GM21423 (cell line): ENCODE results near the gene BEAN1.
"Not testable (repeated sequence)": the region's sequence is repeated elsewhere in the genome, so short reads cannot be mapped to it uniquely, and the experiment has no call there.

ENCODE experiments used
- ATAC-seq: cut with Tn5 transposase; IDR thresholded peaks from one replicate; pipeline ENCODE4 v1.9.1; 2021; ENCODE audit warnings: mild to moderate bottlenecking, moderate library complexity; ENCODE audit not compliant: unreplicated experiment

Gene BEAN1

GRCh38 chr16:66440271-66440802, 13.2 kb downstream of the BEAN1 start:
- ATAC-seq: no peak

- no peak for ATAC-seq
Measured at GRCh38 chr16:66440970-66441369, 13.9 kb downstream of the BEAN1 start.

GRCh38 chr16:66441586-66442375, 14.7 kb downstream of the BEAN1 start:
- no peak for ATAC-seq

DNA sequence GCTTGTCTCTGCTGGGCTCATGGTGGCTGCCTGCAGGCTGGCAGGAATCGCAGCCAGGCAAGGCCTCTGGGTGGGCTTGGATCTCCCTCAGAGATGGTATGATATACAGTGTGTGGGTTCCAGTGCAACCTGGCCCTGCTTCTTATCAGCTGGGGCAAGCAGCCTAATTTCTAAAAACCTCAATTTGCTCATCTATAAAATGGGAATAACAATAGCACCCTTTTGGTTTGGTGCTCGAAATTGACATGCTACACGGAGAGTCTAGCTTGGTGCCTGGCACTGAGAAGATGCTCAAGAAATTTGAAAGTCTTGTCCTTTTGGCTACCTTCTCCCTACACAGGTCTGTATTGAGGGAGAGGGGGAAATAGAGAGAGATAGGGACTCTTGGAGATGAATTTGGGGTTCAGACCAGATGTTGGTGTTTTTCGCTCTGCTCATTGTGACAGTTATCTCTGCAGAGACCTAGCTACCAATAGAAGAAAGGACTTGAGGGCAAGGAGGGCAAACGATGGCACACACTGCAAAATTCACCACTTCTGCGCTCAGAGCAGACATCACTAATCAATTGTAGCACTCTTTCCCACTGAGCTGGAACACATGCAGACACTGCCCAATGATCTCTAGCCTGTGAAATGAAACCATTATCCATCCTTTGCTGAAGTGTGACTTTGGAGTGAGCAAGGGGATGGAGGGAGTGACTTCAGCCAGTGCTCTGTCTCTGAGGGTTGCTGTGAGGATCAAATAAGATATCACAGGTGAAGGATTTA, 15.6 kb downstream of the BEAN1 start:
- no peak for ATAC-seq

DNA sequence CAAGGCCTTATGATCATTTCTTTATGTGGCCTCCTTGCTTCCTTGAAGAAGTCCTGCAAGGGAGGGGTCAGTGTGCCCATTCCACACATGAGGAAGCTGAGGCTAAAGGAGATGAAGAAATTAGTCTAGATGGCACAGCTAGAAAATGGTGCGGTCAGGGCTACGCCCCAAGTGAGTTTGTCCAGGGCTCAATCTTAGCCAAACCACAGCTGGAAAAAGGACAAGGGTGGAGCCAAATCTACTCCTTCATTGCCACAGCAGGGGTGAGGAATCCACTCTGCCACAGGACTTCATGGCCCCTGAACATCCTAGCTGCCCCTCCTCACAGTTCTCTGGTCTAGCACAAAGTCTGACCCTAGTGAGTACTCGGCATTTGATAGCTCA, 16.2 kb downstream of the BEAN1 start:
- ATAC-seq: no peak

GRCh38 chr16:66444049-66444481, 17.0 kb downstream of the BEAN1 start:
- no peak for ATAC-seq

GRCh38 chr16:66446737-66447136, 19.6 kb downstream of the BEAN1 start:
- ATAC-seq: no peak

DNA sequence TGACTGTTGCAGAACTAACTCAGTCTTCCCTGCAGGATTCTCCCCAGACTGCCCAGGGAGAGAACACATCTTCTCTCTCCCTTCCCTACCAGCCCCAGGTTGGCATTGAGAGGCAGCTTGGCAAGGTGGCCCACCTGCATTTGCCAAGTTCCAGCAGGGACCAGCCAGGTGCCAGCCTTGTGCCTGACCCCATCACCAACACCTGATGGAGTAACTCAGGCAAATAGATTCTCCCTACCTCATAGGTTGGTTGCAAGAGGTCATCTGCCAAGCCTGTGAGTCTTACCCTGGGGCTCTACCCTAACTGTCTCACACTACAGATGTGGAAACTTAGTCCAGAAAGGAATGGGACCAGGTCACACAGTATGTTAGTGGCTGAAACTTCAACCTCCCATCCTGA, 20.4 kb downstream of the BEAN1 start:
- no peak for ATAC-seq

DNA sequence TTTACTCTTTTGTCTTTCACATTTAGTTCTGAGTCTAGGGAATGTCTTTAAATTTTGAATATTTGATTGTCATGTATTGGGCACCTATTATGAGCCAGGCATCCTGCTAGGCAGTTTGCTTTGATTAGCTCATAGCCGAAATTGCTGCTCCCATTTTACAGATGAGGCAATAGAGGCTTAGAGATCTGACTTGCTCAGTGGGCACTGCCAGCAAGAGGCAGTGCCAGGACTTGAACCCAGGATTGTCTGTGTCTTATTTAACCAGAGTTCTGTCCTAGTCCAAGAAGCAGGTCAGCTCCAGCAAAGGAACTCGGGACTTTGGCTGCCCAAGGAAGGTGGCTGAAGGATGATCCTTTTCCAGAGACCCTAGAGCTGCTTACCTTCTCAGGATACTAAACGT, 24.5 kb downstream of the BEAN1 start:
- ATAC-seq: no peak

GRCh38 chr16:66453230-66453629, 26.1 kb downstream of the BEAN1 start:
- ATAC-seq: not testable (repeated sequence)

DNA sequence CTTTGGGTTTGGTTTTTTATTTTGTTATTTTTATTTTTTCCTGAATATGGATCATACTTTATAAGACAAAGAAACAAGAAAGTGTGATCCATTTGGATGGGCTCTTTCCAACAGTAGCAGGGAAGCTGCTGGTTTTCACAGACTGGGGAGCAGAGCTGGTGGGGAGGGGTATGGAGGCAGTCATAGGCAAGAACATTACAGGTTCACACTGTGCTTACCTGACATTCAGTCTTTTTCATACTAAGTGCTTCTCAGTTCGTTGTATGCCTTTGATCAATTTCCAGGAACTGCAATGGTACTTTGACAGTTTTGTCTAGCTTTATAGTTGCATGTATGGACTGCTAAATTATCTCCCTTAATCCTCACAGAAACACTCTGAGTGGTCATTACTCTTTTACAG, 27.7 kb downstream of the BEAN1 start:
- no peak for ATAC-seq

DNA sequence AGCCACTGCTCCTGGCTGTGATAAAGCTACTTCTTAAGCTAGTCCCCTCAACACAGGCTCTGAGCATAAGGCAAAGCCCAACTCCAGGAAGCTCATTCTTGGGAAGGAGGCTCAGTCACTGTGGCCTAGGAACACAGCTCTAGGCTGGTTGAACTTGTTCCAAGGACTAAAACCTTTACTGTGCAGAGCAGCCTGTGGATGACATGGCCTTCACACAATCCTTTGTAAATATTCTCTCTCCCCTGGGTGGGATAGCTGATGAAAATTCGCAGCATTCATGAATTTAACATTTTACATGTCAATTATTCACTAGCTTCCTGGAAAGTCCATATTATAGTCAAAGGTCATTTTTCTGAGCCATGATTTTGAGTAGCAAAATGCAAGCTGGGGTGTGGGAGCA, 28.9 kb downstream of the BEAN1 start:
- ATAC-seq: no peak

- ATAC-seq: no peak
Measured at GRCh38 chr16:66457888-66458287, 30.8 kb downstream of the BEAN1 start.

DNA sequence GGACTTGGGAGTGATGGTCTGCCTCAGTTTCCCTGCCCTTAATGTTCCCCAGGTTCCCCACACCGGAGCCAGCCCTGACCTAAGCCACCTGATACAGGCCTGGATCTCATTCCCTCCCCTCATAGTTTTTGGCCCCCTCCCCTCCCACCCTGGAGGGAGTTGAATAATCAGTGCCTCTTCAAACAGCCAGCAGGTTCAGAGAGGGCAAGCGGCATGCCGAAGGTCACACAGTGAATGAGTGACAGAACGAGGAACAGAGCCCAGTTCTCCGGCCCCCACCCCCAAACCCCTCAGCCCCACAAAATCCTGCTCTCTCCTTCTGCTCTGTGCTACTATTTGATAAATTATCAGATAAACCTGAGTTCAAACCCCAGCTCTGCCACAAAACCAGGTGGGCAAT, 31.2 kb downstream of the BEAN1 start:
- ATAC-seq: no peak

- no peak for ATAC-seq
Measured at GRCh38 chr16:66458853-66459252, 31.8 kb downstream of the BEAN1 start.

- no peak for ATAC-seq
Measured at GRCh38 chr16:66459878-66460277, 32.8 kb downstream of the BEAN1 start.

DNA sequence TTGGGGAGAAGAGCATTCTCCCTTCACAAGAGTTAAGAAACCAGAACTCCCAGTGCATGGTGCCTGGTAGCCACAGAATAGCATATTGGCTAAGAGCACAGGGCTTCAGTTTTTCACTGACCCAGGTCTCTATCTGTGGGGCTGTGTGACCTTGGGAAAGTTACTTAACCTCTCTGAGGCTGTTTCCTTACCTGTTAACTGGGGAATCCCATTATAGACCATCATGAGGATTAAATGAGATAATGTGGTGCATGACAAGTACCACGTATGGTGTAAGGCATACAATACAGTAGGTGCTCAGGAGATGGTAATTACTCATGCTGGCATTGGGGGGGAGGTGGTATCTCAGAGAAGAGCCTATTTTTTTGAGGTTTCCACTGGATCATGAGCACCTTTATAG, 33.6 kb downstream of the BEAN1 start:
- ATAC-seq: no peak

DNA sequence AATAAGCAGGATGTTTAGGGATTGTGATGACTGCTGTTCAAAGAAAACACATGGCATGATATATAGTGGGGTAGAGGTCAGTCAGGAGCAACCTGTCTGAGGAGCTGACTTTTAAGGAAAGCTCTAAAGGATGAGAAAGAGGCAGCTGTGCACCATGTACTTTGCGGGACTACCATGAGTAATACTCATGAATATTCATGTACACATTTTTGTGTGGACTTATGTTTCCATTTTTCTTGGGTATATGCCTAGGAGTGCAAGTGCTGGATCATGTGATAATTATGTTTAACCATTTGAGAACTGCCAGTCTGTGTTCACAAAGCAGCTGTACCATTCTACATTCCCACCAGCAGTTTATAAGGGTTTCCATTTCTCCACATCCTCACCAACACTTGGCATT, 35.8 kb downstream of the BEAN1 start:
- ATAC-seq: no peak

DNA sequence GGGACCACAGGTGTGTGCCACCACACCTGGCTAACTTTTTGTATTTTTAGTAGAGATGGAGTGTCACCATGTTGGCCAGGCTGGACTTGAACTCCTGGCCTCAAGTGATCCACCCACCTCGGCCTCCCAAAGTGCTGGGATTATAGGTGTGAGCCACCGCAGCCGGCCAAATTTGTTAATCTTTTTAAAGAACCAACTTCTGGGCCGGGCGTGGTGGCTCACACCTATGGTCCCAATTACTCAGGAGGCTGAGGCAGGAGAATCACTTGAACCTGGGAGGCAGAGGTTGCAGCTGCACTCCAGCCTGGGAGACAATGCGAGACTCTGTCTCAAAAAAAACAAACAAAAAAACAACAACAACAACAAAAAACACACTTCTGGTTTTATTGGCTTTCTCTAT, 38.9 kb downstream of the BEAN1 start:
- ATAC-seq: not testable (repeated sequence)

GRCh38 chr16:66466636-66467035, 39.5 kb downstream of the BEAN1 start:
- not testable (repeated sequence) for ATAC-seq

- ATAC-seq: no peak
Measured at GRCh38 chr16:66467611-66468010, 40.5 kb downstream of the BEAN1 start.

DNA sequence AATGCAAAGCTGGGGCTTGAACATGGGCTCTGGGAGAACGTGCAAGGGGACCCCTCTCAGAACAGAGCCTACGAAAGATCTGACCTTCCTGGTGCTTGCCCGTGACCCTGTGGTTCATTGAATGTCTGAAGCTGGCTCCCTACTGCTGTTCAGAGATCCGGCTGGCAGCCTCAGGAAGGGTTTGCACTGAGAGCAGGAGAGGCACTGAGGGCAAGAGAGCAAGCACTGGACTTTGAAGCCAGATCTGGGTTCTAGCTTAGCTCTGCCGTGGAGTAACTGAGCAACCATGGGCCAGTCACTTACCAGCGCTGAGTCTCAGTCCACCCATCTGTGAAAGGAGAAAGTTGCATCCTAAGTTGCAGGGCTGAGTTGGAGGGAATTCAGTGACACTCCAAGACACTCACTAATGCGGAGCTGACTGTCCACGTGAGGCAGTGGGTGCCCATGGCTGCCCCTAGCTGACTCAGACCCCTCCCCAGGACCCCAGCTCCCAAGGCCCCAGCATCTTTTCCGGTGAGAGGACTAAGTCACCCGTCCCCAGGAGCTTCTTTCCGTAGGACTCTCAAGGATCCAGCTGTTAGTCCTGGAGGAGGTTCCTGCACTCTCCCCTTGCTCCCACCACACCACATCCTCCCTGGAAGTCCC, 41.3 kb downstream of the BEAN1 start:
- ATAC-seq: no peak
